Endothelial cell of umbilical vein (primary cell): ENCODE data around the gene HOXD3. TPM values are rescaled to one million over a fixed set of nuclear protein-coding genes. Genes with fewer than 3 reads are reported as not detected.
A peak's percentile ranks its signal among the peaks of the same experiment; 100 is the strongest.

Experiments used
- BruUV-seq: library from RNA; stranded (reverse); fragments of 400-500 nt; replicated peaks from 2 replicates; lab custom pipeline; 2021; lab: Mats Ljungman, UMichigan
- CTCF ChIA-PET: fragments of 300-600, 350-600 bp; sonication (Branson Sonifier 250); formaldehyde crosslinking; loops from one replicate; lab custom pipeline; 2021; ENCODE audit warnings: antibody characterized with exemption, inconsistent platforms; lab: Charles Lee
- POLR2A ChIA-PET: fragments of 300-600, 350-600 bp; sonication (Branson Sonifier 250); formaldehyde crosslinking; loops from one replicate; lab custom pipeline; 2021; ENCODE audit warnings: antibody characterized with exemption, inconsistent platforms; lab: Charles Lee
- DNase-seq: peaks from one replicate; pipeline ENCODE4 v3.0.0-alpha.2; 2011; ENCODE audit warnings: low read depth, low spot score
- FAIRE-seq: peaks from 2 replicates; lab custom pipeline; 2011; peaks lifted over from hg19 to GRCh38; lab: Jason Lieb, UNC
- H2AFZ ChIP-seq: 2 replicates; pipeline ENCODE4 v1.6.0; 2012; ENCODE audit warnings: low read depth, low read length, control low read depth, inconsistent platforms
- H3K27ac ChIP-seq: 2 replicates; pipeline ENCODE4 v1.5.1; 2011; ENCODE audit warnings: low read depth, mild to moderate bottlenecking, control low read depth, low read length, moderate library complexity; ENCODE audit not compliant: insufficient read depth
- H3K27me3 ChIP-seq, 2 experiments: 2 replicates each; pipeline versions ENCODE4 v1.6.0 to v1.6.1; 2011; ENCODE audit warnings: low read length in 2 of 2, mixed read lengths in 1 of 2; ENCODE audit not compliant: control insufficient read depth in 2 of 2, insufficient read depth in 2 of 2
- H3K36me3 ChIP-seq, 2 experiments: 2 replicates in 1 of 2; 3 replicates in 1 of 2; pipeline ENCODE4 v1.5.1; 2011; ENCODE audit warnings: low read length in 2 of 2, mild to moderate bottlenecking in 1 of 2, moderate library complexity in 1 of 2; ENCODE audit not compliant: control insufficient read depth in 2 of 2, insufficient read depth in 2 of 2; ENCODE audit errors: extremely low read depth in 1 of 2
- H3K4me1 ChIP-seq: 3 replicates; pipeline ENCODE4 v1.5.1; 2011; ENCODE audit warnings: mild to moderate bottlenecking, low read length; ENCODE audit not compliant: control insufficient read depth, insufficient read depth; ENCODE audit errors: extremely low read depth
- H3K4me2 ChIP-seq: 2 replicates; pipeline ENCODE4 v1.6.1; 2011; ENCODE audit warnings: low read length, control low read depth, mixed read lengths; ENCODE audit not compliant: insufficient read depth
- H3K4me3 ChIP-seq, 3 experiments: fragments of 200-600 bp in 1 of 3; sonication (generic), shearing (Covaris generic) in 1 of 3; replicated peaks in 1 of 3; 2 replicates each; pipeline ENCODE4 v1.5.1; 2011 to 2016; ENCODE audit warnings: control low read depth in 3 of 3, low read length in 3 of 3, mild to moderate bottlenecking in 2 of 3, inconsistent platforms in 1 of 3, low read depth in 1 of 3, moderate library complexity in 1 of 3; ENCODE audit not compliant: insufficient read depth in 1 of 3
- H3K79me2 ChIP-seq: 2 replicates; pipeline ENCODE4 v1.6.0; 2012; ENCODE audit warnings: low read length, inconsistent platforms; ENCODE audit not compliant: control insufficient read depth, insufficient read depth
- H3K9ac ChIP-seq: replicated peaks from 2 replicates; pipeline ENCODE3; 2011; ENCODE audit warnings: low read length, control low read depth; ENCODE audit not compliant: insufficient read depth; ENCODE audit errors: extremely low read depth
- H3K9me1 ChIP-seq: replicated peaks from 3 replicates; pipeline ENCODE4 v1.6.0; 2011; ENCODE audit warnings: mild to moderate bottlenecking, low read length; ENCODE audit not compliant: control insufficient read depth, insufficient read depth; ENCODE audit errors: extremely low read depth
- H3K9me3 ChIP-seq: replicated peaks from 2 replicates; pipeline ENCODE4 v1.5.1; 2012; ENCODE audit warnings: low read length, inconsistent platforms; ENCODE audit not compliant: control insufficient read depth, insufficient read depth
- H4K20me1 ChIP-seq: replicated peaks from 2 replicates; pipeline ENCODE3; 2011; ENCODE audit warnings: mild to moderate bottlenecking, low read length; ENCODE audit not compliant: control insufficient read depth, insufficient read depth; ENCODE audit errors: extremely low read depth
- CTCF ChIP-seq, 2 donors: IDR thresholded peaks; 1 replicate in 1 of 2; 2 replicates in 1 of 2; pipeline ENCODE4 v1.5.1; 2011; ENCODE audit warnings: low read length in 2 of 2, mild to moderate bottlenecking in 2 of 2, moderate library complexity in 2 of 2, control low read depth in 1 of 2, inconsistent platforms in 1 of 2, low read depth in 1 of 2; ENCODE audit not compliant: insufficient read depth in 1 of 2; ENCODE audit errors: extremely low read depth in 1 of 2
- EZH2 ChIP-seq: IDR thresholded peaks from 2 replicates; pipeline ENCODE4 v1.6.1; 2012; ENCODE audit warnings: borderline replicate concordance, low read depth, mild to moderate bottlenecking, moderate library complexity, low read length, inconsistent platforms; ENCODE audit not compliant: severe bottlenecking
- FOS ChIP-seq: IDR thresholded peaks from 2 replicates; pipeline ENCODE4 v1.6.1; 2011; ENCODE audit warnings: mild to moderate bottlenecking, low read length, moderate library complexity, borderline replicate concordance; ENCODE audit not compliant: insufficient read depth
- MAX ChIP-seq: IDR thresholded peaks from 2 replicates; pipeline ENCODE4 v1.6.1; 2011; ENCODE audit not compliant: insufficient read depth, insufficient read length
- dilution Hi-C: fragments of 300-500 bp; cut with MboI; formaldehyde crosslinking; loops from one replicate; pipeline ENCODE4 v1.15.0; 2019; ENCODE audit warnings: low sequenced_read_pairs; ENCODE audit not compliant: extremely low pct_ligation_motif_present
- intact Hi-C: fragments of 100-400 bp; cut with micrococcal nuclease; formaldehyde crosslinking; loops from one replicate; pipeline ENCODE4 v1.10.0; 2022
- polyA plus RNA-seq, 4 experiments: library from polyadenylated mRNA; depleted of rRNA in 3 of 4; stranded (reverse) in 3 of 4; unstranded in 1 of 4; fragments of >200 nt; gene quantifications; 2 replicates each; pipeline versions ENCODE4 v1.2.1 to v1.2.3, GENCODE V29; 2011 to 2012; ENCODE audit warnings: missing spikeins in 1 of 4
- total RNA-seq: library from RNA; stranded (reverse); gene quantifications from 2 replicates; pipeline ENCODE4 v1.2.3, GENCODE V29; 2021

HOXD3 gene
- total and polyA plus RNA-seq, 2 donors (not counting 3 experiments of a cell fraction or from before 2014, with no cell fraction given): 2.9 to 20.9 TPM

GRCh38 chr2:176189681-176190641 lies 32.9 kb downstream of the HOXD3 start:
- Histone ChIP-seq H2AFZ (peak overlapping the region; percentile 95), H3K27ac (no peak overlapping the region), H3K36me3 (no peaks in the 10 kb centered on the region), H3K27me3 (no peaks in the 10 kb centered on the region), H3K4me2 (peak overlapping the region; percentile 98), H3K9me1 (no peaks in the 10 kb centered on the region), H3K4me1 (peaks cover 33% of the 10 kb centered on the region), H3K79me2 (peaks cover 4% of the 10 kb centered on the region), H3K9ac (peak overlapping the region; percentile 42), H3K9me3 (no peaks in the 10 kb centered on the region), H3K4me3 (peak overlapping the region in 2 of 3 experiments; percentile 86 to 96), H4K20me1 (no peaks in the 10 kb centered on the region)
- ChIA-PET POLR2A (no interaction called here), CTCF (interaction anchor here (1.1 to 6.6 kb wide), 7 partner anchors 9 to 464 kb away, joined by 3 to 59 read pairs (median 3); no protein-coding TSS in a partner anchor)
- DNase-seq (peak; percentile 31), FAIRE-seq (peak; percentile 40)
- TSS peak; percentile 48 for BruUV-seq
- intact Hi-C loops (loop anchor here (2.0 to 5.0 kb wide), 5 partner anchors 45 to 462 kb away; no protein-coding TSS in a partner anchor), dilution Hi-C loops (no loop called here)
- TF ChIP-seq FOS: no peak
- no peak for TF ChIP-seq CTCF (IDR thresholded peaks at IDR 0.05; ENCODE audit: extremely low read depth in 1 of 2, insufficient read depth in 1 of 2, low read depth in 1 of 2, low read length in 2 of 2)
- no peak for TF ChIP-seq EZH2
- TF ChIP-seq MAX: no peak
